Lower leg skin (tissue), 4 donors: ENCODE results near the gene EDN3. TPM values are rescaled to one million over a fixed set of nuclear protein-coding genes. Genes with fewer than 3 reads are reported as not detected.

ENCODE experiments used
- DNase-seq, 2 donors: peaks; one replicate each; pipeline ENCODE4 v3.0.0-alpha.2; 2019; ENCODE audit warnings: low spot score in 2 of 2
- H3K4me3 ChIP-seq: fragments of 200-600 bp; sonication (generic); 2 replicates; pipeline ENCODE4 v1.5.1; 2017; ENCODE audit warnings: mild to moderate bottlenecking, low read depth; ENCODE audit not compliant: poor library complexity, severe bottlenecking
- POLR2A ChIP-seq, 2 donors: fragments of 450-650 bp; IDR thresholded peaks; one replicate each; pipeline ENCODE4 v1.6.1; 2016 to 2017; ENCODE audit warnings: antibody characterized with exemption in 2 of 2, mild to moderate bottlenecking in 1 of 2, moderate library complexity in 1 of 2
- WGBS, 2 donors: methylation state at CpG; one replicate each; pipeline ENCODE4 v1.1.5; 2018; 5-methylcytosine and 5-hydroxymethylcytosine counted together
- intact Hi-C: fragments of 100-400 bp; cut with DNase I; formaldehyde crosslinking; loops from one replicate; pipeline ENCODE4 v1.15.0; 2023; ENCODE audit warnings: low total_unique reads
- total RNA-seq, 4 donors: library from RNA; depleted of rRNA; stranded (reverse); fragments of >200 nt; gene quantifications; one replicate each; pipeline ENCODE4 v1.1.0, GENCODE V29; 2016
- TF ChIP-seq, protein P1 (sequence below), 3 donors: fragments of 450-650 bp; IDR thresholded peaks; one replicate each; pipeline ENCODE4 v1.5.1; 2016; ENCODE audit warnings: antibody characterized with exemption in 3 of 3, mild to moderate bottlenecking in 3 of 3, moderate library complexity in 2 of 3

EDN3 gene
- total RNA-seq, 4 donors from 2014 or later, result 0.38 to 11.9 (median 1.0) TPM

DNA sequence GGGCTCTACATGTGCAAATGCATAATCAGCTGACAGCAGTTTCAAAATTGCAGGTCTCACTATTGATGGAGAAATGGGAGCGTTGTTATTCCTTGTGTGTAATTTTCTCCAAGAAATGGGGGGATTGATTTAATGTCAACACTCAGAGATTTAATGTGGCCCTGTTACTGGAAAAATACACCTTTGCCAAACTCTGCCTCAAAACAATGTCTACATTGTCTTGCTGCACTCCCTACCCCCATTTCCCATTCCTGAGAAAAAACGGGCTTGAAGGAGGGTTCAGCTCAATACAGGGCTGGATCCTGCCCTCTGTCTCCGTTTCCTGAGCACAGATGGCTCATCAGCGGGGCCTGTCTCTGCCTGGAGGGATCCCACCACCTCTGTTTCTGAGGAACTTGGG lies 18.4 kb downstream of the EDN3 start:
- H3K4me3 ChIP-seq, result no peak overlapping the region
- no peak for DNase-seq
- TF ChIP-seq, protein P1, sequence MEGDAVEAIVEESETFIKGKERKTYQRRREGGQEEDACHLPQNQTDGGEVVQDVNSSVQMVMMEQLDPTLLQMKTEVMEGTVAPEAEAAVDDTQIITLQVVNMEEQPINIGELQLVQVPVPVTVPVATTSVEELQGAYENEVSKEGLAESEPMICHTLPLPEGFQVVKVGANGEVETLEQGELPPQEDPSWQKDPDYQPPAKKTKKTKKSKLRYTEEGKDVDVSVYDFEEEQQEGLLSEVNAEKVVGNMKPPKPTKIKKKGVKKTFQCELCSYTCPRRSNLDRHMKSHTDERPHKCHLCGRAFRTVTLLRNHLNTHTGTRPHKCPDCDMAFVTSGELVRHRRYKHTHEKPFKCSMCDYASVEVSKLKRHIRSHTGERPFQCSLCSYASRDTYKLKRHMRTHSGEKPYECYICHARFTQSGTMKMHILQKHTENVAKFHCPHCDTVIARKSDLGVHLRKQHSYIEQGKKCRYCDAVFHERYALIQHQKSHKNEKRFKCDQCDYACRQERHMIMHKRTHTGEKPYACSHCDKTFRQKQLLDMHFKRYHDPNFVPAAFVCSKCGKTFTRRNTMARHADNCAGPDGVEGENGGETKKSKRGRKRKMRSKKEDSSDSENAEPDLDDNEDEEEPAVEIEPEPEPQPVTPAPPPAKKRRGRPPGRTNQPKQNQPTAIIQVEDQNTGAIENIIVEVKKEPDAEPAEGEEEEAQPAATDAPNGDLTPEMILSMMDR (IDR thresholded peaks at IDR 0.05), result no peak
- no peak for TF ChIP-seq POLR2A (IDR thresholded peaks at IDR 0.05)
- whole genome bisulfite sequencing, 2 donors, result 63 to 70% methylated on average over 4 of the region's 4 CpGs
- intact Hi-C loops, result loop anchor here (10.0 kb wide), 1 partner anchor 56 kb away; no protein-coding TSS in a partner anchor

DNA sequence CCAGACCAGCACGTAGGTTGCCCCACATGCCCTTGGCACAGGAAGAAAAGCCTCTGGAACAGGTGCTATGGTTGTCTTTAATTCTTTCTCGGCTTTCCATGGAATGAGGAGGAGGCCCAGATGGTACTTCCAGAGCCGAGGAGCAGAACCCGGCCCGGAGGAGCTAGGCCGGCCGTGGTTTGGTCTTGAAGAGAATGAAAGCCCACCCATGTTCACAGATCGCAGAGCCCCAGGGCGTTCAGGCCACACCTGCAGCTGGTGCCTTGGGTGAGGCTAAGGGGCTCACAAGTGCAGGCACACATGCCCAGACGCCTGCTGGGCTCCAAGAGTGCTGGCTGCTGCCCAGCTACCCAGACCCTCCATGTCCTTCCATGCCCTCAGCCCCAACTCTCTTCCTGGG lies 20.0 kb downstream of the EDN3 start:
- DNase-seq, result no peak
- 84 to 89% methylated on average over 9 to 10 of the region's 10 CpGs for WGBS, 2 donors
- no peak for TF ChIP-seq POLR2A (IDR thresholded peaks at IDR 0.05)
- TF ChIP-seq, protein P1 (IDR thresholded peaks at IDR 0.05), result no peak
- no peak overlapping the region for H3K4me3 ChIP-seq
- intact Hi-C loops, result no loop called here

DNA sequence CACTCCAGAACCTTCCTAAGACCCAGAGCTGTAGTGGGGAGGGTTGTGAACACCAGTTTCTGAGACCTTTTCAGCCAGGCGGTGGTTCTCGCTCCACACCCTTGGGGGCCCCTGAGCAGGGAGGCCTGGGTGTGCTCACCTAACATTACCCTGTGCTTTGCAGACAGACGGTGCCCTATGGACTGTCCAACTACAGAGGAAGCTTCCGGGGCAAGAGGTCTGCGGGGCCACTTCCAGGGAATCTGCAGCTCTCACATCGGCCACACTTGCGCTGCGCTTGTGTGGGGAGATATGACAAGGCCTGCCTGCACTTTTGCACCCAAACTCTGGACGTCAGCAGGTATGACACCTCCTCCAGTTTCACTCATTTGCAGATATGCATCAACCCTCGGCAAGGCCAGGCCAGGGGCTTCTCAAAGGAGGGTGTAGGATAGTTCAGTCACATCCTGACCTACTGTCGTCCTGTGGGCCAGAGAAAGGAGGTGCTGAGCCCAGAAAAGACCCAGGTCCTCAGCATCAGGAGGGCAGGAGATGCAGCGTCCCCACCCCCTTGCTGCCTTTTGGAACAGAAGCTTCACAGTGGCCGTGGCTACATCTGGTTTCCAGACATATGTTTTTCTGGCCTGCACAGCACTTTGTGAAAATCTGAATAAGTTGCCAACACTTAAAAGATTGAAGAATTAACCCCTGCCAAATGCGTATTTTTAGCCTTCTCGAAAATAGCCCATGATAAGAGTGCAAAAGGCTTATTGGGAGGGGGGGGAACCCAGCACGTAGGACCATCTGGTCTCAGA lies 20.6 kb downstream of the EDN3 start:
- WGBS, 2 donors, result 85 to 86% methylated on average over 16 of the region's 16 CpGs
- DNase-seq, result no peak
- TF ChIP-seq, protein P1 (IDR thresholded peaks at IDR 0.05), result no peak
- no peak for TF ChIP-seq POLR2A (IDR thresholded peaks at IDR 0.05)
- intact Hi-C loops, result no loop called here
- H3K4me3 ChIP-seq, result no peak overlapping the region

DNA sequence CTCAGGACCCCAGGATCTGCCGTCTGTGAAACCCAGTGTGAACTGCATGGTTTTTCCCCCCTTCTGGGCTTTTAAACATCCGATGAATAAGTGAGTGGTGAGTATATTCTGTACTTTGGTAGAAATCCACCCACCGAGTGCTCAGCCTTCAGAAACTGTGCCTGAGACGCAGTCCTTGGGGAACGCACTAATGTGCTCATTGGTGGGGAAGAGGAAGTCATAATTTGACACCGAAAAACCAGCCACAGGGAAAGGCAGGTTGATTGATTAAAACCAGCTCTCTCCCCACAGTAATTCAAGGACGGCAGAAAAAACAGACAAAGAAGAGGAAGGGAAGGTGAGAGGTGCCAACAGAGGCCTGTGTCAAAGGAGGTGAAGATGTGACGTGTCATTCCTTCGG lies 21.7 kb downstream of the EDN3 start:
- WGBS, 2 donors, result 70 to 74% methylated on average over 9 of the region's 9 CpGs
- TF ChIP-seq, protein P1 (IDR thresholded peaks at IDR 0.05), result no peak
- TF ChIP-seq POLR2A (IDR thresholded peaks at IDR 0.05), result no peak
- intact Hi-C loops, result no loop called here
- H3K4me3 ChIP-seq, result no peak overlapping the region
- DNase-seq, result no peak

DNA sequence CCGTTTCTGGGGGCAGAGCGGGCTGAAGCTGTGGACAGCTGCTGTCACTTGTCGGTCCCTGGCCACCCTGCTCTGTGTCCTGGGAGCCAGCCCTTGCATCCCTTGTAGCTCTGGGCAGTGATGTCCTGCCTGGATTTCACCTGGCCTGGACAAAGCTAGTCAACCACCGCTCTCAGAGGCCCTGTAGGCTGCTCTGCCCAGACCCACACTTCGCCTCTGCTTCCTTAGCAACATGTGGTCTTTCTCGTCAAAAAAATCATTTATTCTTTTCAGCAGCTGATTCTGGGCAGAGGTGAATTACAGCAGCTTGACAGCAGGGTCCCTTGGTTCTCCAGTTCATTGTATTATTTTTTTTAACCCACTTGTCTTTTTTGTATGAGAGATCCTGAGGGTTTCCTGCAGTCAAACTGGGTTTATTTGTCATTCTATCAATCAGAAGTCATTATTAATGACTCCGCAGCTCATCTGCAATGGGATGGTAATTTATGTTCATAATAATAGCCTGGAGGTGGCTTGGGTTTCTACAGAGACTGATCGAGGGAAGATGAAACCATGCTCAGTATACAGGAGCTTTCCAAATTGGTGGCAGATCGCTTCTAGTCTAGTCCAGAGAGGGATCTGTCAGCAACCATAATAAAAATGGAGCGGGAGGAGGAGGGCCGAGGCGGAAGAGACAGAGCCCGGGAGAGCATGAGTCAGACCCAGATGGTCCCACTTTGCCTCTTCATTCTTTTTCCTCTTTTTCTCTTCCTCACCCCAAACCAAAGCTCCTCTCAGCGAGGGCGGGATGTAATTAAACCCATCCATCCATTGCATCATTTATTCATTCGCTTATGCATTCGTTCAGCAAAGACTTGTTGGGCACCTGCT lies 22.4 kb downstream of the EDN3 start:
- no peak for TF ChIP-seq POLR2A (IDR thresholded peaks at IDR 0.05)
- TF ChIP-seq, protein P1 (IDR thresholded peaks at IDR 0.05), result no peak
- H3K4me3 ChIP-seq, result no peak overlapping the region
- DNase-seq, result no peak
- 52 to 66% methylated on average over 17 of the region's 17 CpGs for WGBS, 2 donors
- intact Hi-C loops, result no loop called here
